Ramos (cell line): ENCODE measurements around the gene CTU1.

Source experiments
- in situ Hi-C: fragments of 300-500 bp; cut with MboI; formaldehyde crosslinking; loops from one replicate; pipeline ENCODE4 v1.14.3; 2022; ENCODE audit warnings: low sequenced_read_pairs; ENCODE audit not compliant: unreplicated experiment

Gene CTU1

GRCh38 chr19:51090471-51090870, 17.7 kb downstream of the CTU1 start:
- in situ Hi-C loops, result loop anchor here (10.0 kb wide), 1 partner anchor 156 kb away; no protein-coding TSS in a partner anchor

- in situ Hi-C loops, result loop anchor here (10.0 kb wide), 1 partner anchor 155 kb away; no protein-coding TSS in a partner anchor
Measured at GRCh38 chr19:51089786-51090185, 18.4 kb downstream of the CTU1 start.

- in situ Hi-C loops, result no loop called here
Measured at GRCh38 chr19:51086153-51086850, 21.9 kb downstream of the CTU1 start.

- in situ Hi-C loops, result no loop called here
Measured at GRCh38 chr19:51084505-51084904, 23.7 kb downstream of the CTU1 start.

GRCh38 chr19:51083783-51084182, 24.4 kb downstream of the CTU1 start:
- in situ Hi-C loops, result no loop called here

- in situ Hi-C loops, result no loop called here
Measured at GRCh38 chr19:51083181-51083580, 25.0 kb downstream of the CTU1 start.

GRCh38 chr19:51082611-51083010, 25.6 kb downstream of the CTU1 start, which contains the start of gene KLK14:
Gene KLK14, minus strand, starts transcription at chr19:51082887. Its CDS starts 273 bp downstream, at chr19:51082614.
- in situ Hi-C loops, result no loop called here

- in situ Hi-C loops, result no loop called here
Measured at GRCh38 chr19:51081476-51081875, 26.7 kb downstream of the CTU1 start.

GRCh38 chr19:51079481-51080110, 28.6 kb downstream of the CTU1 start:
- in situ Hi-C loops, result no loop called here

GRCh38 chr19:51078731-51079130, 29.5 kb downstream of the CTU1 start:
- in situ Hi-C loops, result no loop called here

- in situ Hi-C loops, result no loop called here
Measured at GRCh38 chr19:51078104-51078503, 30.1 kb downstream of the CTU1 start.

- in situ Hi-C loops, result no loop called here
Measured at GRCh38 chr19:51076631-51077213, 31.5 kb downstream of the CTU1 start.

- in situ Hi-C loops, result no loop called here
Measured at GRCh38 chr19:51075998-51076397, 32.2 kb downstream of the CTU1 start.

- in situ Hi-C loops, result no loop called here
Measured at GRCh38 chr19:51071095-51071405, 37.2 kb downstream of the CTU1 start.

GRCh38 chr19:51070334-51071094, 37.7 kb downstream of the CTU1 start:
- in situ Hi-C loops, result no loop called here

GRCh38 chr19:51066393-51067186, 41.6 kb downstream of the CTU1 start:
- in situ Hi-C loops, result no loop called here

GRCh38 chr19:51065221-51065960, 42.8 kb downstream of the CTU1 start:
- in situ Hi-C loops, result no loop called here

GRCh38 chr19:51064534-51065220, 43.5 kb downstream of the CTU1 start, which contains the start of gene KLK13:
Gene KLK13, minus strand, starts transcription at chr19:51065092. Its CDS starts 25 bp downstream, at chr19:51065067.
- in situ Hi-C loops, result no loop called here

GRCh38 chr19:51063664-51064063, 44.5 kb downstream of the CTU1 start:
- in situ Hi-C loops, result no loop called here
